Fibroblast of skin of right biceps (primary cell): ENCODE data around the gene ACBD5.
"Not testable (repeated sequence)": the region's sequence is repeated elsewhere in the genome, so short reads cannot be mapped to it uniquely, and the experiment has no call there.

ENCODE experiments used
- DNase-seq: peaks from one replicate; pipeline ENCODE4 v3.0.0-alpha.2; 2013

Gene ACBD5, protein sequence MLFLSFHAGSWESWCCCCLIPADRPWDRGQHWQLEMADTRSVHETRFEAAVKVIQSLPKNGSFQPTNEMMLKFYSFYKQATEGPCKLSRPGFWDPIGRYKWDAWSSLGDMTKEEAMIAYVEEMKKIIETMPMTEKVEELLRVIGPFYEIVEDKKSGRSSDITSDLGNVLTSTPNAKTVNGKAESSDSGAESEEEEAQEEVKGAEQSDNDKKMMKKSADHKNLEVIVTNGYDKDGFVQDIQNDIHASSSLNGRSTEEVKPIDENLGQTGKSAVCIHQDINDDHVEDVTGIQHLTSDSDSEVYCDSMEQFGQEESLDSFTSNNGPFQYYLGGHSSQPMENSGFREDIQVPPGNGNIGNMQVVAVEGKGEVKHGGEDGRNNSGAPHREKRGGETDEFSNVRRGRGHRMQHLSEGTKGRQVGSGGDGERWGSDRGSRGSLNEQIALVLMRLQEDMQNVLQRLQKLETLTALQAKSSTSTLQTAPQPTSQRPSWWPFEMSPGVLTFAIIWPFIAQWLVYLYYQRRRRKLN

DNA sequence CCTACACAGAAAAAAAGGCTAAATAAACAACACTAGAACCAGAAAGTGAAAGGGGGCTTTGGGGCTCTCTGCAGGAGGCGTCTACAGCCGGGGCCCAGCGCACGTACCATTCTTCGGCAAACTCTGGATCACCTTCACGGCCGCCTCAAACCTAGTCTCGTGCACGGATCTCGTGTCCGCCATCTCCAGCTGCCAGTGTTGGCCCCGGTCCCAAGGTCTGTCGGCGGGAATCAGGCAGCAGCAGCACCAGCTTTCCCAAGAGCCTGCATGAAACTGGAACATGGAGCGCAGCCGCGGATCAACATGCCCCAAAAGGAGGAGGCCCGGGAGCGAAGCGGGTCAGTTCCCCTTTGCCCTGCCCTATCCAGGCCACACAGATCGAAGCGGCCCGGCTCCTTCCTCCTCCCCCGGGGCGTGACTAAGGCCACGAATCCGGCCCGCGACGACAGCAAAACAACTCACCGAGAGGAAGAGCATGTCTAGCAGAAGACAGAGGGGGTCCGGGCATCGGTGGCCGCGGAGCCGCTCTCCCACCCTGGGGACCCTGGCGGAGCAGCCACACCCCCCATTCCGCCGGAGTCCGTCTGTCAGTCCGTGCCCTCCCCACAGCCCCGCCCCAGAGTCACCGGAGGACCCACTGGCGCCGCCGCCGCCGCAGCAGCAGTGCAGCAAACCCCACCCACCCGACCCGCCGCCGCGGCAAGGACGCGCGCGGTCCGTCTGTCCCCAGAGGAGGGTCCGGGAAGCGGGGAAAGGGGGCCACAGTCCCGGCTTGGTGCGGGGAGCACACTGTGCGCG, at the start of gene ACBD5:
Gene ACBD5 (minus strand): TSS at position 586 of the 798 bp plus-strand sequence. CDS start 109 bp downstream, at position 477.
- DNase-seq: peak; percentile 76

DNA sequence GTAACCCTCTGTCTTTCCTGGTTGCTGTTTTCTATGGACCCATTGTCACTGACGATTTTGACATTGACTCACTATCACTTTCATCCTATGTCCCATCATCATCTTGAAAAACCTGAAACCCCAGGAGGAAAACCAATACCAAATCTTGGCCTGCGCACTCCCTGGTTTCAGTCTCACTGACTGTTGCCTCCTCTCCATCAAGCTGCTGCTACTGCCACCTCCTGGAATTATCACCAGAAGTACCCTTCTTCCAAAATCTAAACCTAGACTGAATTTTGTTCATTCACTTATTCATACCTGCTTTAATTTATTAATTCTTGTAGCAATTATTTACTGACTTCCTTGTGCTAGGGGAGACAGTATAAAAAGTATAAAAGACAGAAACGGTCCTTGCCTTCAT, 44.5 kb upstream of the ACBD5 start:
- DNase-seq: no peak

DNA sequence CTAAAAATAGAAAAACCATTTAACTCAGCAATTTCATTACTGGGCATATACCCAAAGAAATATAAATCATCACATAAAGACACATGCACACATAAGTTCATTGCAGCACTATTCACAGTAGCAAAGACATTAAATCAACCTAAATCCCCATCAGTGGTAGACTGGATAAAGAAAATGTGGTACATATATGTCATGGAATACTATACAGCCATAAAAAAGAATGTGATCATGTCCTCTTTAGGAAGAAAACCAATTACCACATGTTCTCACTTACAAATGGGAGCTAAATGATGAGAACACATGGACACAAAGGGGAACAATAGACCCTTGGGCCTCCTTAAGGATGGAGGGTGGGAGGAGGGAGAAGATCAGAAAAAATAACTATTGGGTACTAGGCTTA, 36.0 kb upstream of the ACBD5 start:
- DNase-seq: no peak

DNA sequence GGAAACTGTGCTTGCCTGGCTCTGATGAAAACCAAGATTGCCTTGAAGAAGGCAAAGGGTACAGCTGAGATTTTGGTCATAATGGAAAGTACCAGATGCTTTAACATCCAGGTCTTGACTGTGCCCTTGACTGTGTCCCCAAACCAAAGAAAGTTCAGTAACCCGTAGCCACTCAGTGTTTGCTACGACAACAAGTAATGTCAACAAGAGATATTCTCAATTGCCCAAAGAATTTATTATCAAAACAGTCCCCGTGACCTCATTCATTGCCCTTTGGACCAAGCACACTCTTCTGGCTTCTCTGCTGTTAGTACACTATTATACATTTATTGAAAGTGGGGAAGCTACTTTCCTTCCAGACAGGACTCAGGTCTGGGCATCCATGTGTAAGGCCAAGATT, 25.4 kb upstream of the ACBD5 start:
- DNase-seq: not testable (repeated sequence)

DNA sequence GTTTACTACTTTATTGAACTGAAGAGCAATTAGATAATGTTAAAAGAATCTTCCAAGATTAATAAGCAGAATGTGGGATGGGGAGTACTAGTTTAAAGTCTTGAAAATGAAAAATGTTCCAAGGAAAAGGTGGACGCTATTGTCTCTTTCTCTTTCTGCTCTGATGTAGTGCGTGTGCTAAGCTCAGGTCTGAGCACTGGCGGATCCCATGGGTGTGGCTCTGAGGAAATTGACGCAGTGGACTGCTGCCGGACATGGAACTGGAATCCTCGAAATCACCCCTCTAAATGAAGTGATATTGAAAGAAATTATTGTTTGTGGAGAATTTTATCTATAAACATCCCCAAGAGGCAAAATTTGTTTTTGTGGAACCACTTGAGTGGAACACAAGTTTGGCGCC, 22.2 kb upstream of the ACBD5 start:
- DNase-seq: not testable (repeated sequence)

DNA sequence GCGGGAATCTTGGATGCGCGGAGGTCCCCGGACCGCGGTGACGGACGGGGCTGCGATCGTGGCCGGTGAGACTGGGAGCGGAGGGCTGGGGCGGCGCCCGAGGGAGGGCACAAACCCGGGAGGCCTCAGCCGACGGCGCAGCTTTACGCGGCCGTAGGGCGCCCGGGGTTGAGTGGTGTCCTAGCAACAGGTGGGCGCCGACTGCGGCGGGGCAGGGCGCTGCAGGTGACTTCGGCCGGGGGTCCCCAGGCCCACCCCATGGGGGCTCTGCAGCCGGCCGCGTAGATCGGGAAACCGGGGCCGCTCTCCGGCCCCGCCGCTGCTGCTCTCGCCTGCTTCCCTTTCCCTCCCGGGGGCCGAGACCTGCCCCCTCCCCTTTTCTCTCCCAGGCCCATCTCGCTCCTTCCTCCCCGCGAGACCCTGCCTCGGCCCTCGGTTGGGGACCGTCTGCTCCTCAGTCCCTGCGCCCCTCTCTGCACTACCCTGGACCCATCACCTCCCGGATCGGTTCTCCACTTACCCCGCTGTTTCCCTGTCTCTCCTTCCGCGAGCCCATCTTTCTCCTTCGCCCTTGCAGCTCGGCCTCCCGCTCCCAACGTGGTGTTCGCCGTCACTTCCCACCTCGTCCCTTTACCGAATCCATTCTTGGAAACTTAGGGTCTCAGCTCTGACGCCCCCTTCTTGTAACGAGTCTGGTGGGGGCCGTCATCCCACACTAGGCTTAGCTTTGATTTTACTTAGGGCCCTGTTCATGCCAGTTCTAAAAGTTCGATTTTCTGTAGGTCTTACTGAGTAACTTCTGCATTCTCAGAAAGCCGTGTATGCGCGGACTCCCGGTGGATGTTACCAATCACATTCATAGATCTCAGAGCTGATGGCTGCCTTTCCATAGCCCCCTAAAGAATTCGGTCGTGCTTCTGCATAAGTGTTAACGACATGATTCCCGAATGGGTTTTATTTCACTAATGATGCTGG, 18.5 kb upstream of the ACBD5 start:
- no peak for DNase-seq

DNA sequence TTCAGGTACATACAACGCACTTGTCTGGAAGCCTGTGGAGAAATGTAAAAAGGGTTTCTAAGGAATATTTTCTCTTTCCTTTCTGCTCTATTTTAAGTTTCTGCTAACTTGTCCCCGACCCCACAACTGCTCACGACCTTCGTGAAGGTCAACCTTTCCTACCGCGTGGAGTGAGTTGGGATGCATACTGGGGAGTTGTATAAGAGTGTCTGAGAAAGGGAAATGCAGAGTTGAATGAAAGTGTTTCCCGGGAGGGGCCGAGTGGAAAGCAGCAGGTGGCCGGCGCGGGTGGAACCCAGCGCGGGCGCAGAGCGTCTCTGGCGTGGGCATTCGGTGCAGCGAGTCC, 17.9 kb upstream of the ACBD5 start:
- DNase-seq: no peak

DNA sequence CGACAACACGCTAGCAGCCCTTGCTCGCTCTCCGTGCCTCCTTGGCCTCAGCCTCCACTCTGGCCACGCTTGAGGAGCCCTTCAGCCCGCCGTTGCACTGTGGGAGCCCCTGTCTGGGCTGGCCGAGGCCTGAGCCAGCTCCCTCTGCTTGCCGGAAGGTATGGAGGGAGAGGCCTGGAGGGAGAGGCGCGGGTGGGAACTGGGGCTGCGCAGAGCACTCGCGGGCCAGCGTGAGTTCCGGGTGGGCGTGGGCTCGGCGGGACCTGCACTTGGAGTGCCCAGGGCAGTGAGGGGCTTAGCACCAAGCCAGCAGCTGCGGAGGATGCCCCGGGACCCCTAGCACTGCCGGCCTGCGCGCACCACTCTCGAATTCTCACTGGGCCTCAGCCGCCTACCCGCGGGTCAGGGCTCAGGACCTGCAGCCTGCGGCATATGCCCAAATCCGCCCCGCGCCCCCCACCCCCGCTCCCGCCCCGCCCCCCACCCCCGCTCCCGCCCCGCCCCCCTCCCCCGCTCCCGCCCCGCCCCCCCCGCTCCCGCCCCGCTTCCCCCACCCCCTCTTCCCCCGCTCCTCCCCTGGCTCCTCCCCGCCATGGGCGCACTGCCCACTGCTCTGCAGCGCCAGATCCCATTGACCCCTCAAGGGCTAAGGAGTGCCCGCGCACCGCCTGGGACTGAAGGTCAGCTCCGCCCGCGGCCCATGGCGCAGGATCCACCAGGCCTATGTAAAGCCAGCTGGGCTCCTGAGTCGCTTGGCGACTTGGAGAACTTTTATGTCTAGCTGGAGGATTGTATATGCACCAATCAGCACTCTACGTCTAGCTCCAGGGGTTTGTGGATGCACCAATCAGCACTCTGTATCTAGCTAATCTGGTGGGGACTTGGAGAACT, 15.9 kb upstream of the ACBD5 start:
- no peak for DNase-seq

DNA sequence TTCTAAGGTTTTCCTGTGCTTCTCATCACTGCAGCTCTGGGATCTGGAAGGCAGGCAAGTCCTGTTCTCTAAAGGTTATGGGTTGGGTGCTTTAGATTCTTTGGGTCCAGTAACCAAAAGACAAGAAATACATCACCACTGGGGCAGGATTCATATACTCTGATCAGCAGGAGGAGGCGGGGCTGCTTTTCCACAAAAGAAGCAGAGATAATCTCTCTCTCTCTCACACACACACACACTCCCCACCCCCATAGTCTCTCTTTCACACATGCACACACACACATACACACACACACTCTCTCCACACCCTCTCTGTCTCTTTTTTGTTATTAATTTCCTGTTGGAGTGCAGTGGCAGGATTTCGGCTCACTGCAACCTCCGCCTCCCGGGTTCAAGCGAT, 13.0 kb upstream of the ACBD5 start:
- DNase-seq: no peak

DNA sequence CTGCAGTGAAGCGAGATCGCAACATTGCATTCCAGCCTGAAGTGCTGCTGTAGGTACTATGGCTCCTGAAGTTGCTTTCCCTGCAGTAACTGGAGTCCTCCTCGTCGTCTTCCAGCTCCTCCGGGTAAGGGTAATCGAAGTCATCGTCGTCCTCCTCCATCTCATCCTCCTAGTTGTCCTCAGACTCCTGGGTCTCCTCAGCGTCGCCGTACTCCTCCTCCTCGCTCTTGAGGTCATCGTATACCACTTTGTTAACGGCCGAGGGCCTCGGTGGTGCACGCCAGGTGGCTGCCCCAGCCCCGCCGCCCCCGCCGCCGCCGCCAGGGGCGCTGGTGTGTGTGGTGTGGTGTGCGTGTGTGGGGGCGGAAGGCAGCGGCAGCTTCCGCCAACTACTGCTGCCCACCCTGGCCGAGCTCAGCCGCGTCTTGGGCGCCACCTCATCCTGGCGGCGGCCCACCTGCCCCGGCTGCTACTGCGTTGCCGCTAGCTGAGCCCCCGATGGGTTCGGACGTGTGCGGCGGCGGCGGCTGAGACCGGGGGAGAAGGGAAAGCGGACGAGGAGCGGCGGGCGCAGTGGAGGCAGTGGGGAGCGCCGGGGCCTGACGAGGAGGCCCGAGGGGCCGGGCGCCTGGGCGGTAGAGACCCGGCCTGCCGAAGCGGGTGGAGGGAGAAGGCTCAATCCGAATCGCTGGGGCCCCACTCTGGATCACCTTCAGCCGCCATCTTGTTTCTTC, 11.8 kb upstream of the ACBD5 start:
- peak; percentile 68 for DNase-seq

DNA sequence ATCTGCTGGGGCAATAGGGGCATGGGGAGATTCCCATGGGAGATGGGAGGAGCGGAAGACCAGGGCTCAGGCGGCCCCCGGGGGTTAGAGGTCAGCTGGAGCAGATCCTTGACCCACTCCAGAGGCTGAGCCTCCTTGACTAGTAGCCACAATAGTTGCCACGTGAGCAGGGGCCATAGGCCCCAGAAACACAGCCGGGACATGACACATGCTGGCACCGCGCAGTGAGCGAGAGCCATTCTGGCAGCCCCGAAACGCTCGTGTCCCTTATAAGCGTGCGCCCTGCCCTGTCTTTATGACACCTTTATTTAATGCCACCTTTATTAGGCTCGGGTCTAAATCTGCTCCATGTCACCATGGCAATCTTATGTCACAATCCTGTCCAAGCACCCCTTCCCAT, 11.0 kb upstream of the ACBD5 start:
- no peak for DNase-seq

DNA sequence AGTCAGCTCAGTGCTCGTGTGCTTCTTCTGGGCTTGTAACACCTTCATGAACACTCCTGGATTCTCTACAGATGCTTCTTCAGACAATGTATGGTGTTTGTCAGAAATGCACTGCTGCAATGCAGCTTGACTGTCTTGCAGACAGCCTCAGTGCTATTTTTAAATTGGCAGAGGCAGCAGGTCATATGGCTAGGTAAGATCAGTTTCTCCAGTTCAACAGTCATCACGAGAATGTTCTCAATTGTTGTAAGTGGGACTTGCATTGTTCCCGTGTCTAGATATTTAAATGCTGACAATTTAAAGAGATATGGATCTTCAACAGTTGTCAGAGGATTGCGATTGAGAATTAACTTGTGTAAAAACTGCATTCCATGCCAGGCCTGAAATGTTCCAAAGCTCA, 7.6 kb upstream of the ACBD5 start:
- DNase-seq: no peak

DNA sequence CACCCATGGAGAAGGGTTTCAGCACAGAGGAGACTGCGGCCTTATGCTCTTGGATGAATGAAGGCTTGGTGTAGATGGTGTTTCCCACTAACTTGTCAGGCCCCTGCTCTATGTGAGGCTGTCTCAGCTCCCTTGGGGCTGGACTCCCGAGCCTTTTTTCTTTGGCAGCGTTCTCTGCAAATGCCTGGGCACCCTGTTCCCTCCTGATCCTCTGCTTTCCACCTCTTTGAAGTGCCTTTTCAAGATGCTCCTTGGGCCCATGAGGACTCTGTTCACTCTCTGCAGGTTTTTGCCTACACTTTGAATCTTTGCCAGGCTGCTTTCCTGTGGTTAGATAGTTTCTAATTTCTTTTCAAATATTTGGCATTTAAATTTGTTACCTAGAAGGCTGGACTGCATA, 6.8 kb upstream of the ACBD5 start:
- no peak for DNase-seq

DNA sequence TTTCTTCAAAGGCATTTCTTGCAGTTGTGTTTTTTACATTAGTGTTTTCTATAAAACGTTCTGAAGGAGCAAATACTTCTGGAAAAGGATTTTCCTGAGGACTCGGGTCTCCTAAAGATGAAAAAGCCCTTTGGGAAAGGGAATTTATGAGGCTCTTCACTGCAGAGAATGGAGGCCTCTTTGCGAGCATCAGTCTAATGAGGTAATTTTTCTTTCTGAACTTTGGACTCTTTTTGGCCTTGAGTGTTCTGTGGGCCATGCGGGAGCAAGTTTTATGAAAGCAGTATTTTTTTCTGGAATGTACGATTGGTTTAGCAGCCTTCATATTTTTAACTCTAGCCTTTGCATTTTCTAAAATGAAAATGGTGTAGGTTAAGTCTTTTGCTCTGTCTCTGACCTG, 6.4 kb upstream of the ACBD5 start:
- no peak for DNase-seq

DNA sequence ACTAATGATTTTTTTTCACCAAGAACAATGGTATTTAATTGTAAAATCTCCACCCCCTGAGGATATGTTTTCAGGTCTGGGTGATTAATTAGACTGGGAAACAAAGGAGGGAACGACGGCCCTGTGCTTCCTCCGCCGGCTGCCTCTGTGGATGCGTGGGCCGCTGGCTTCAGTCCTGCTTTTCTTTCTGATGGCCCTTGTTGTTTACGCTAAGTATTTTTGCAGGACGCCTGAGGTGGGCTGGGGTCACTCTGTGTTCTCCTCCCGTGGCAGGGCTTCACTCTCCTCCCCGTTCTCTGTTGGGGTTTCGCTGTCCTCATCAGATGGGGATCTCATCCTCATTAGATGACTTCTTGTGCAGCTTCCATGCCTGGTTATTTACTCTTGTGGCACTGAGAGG, 5.2 kb upstream of the ACBD5 start:
- DNase-seq: no peak

DNA sequence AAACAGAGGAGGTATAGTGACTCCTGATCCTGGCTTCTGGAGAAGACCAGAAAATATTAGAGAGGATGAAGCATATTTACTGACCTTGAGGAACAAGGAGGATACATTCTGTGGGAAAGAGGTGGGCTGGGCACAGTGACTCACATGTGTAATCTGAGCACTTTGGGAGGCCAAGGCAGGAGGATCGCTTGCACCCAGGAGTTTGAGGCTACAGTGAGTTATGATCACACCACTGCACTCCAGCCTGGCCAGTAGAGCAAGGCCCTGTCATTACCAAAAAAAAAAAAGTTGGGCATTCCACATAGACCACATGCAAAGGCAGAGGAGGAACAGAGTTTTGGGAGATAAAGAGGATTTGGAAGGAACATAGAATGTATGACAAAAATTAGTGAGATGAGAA, 4.4 kb upstream of the ACBD5 start:
- DNase-seq: no peak

DNA sequence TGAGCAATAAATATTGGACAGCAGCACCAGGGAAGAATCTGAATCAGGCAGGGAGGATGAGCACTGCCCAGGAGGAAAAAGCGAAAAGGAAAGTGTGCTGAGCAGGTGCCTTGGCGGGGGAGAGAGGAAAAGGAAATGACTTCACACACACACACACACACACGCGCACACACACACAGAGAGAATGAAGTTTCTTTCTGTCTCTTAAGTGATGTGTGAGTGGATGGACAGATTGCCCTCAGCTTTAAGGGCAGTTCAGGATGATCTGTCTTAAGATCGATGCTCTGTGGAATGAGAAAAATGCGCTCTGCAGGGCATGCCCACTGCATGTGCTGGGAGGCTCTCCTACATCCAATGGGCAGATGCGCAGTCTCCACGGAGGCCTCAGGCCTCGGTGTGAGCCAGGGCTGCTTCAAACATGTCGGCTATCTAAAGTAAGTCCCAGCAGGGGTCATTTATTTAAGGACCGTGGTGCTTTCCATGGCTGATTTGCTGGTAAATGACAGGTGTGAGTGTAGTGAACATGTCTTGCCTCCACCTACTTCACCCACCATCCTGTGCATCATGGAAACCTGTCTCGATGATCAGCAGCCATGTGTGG, 2.5 kb upstream of the ACBD5 start:
- peak; percentile 63 for DNase-seq

DNA sequence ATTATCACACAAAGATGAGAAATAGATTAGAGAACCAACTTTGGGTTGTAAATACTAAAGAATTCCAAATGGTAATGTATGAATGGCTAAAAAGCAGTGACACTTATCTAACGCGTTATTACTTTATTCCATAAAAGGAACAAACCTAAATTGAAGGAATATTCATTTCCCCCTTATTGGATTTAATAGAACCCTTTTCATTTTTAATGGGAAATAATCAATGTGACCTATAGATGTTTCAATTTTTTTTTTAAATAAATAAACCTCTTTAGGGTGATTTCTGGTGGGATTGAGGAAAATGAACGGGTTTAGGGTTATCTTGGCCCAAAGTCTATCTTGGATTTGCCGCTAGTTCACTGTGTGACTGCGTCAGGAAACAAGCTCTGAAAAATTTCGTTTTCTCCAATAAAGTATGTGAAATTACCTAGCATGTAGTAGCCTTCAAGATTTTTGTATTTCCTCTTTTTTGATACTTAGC, 1.9 kb upstream of the ACBD5 start:
- DNase-seq: no peak

DNA sequence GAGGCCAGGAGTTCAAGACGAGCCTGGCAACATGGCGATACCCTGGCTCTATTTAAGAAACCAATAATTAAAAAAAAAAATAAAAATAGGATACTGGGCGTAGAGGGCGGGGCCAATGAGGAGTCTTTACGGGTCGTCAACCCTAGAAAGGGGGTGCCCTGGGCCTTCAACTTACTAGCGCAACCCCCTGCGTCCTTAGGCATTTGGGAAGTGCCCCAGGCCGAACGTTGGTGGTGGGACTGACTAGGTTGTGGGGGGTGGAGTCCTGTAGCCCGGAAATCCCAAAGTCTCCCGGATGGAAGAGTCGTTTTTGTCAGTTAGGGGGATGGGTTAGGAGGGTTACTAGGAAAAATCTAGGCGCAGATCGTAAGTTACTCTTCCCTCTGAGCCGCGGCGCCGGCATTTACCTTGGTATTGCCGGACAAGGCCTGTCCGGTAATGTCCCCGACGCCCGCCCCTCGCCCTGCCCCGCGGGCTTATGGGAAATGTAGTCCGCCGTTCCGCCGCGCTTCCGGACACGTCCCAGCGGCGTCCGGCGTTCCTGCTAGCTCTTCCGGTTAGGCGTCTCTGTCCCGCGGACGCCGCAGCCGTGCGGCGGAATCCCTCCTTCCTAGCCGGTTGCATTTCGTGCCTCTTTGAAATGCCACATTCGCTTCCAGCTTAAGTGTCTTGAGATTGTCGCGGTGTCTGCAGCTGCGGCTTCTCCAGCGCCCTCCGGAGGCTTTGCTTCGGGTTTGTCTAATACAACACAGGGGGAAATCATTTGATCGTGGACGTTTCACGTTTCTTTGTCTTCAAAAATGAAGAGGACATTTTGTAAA, 1.3 kb upstream of the ACBD5 start:
- DNase-seq: peak; percentile 95
